Measurements from ENCODE around the gene DNPH1. TPM values are rescaled to one million over a fixed set of nuclear protein-coding genes. Genes with fewer than 3 reads are reported as not detected.
A peak's percentile ranks its signal among the peaks of the same experiment; 100 is the strongest.

The DNPH1 gene
- 10 to 100 TPM; 25.7 to 43.2 (median 33.8) TPM for total RNA-seq
- polyA plus RNA-seq, result 60.4 TPM
- long read RNA-seq, donor 1, transcript DNPH1-201 (4 exons, 657 nt), result major isoform, 64 of 70 reads
- long read RNA-seq, donor 1, partial matches to known transcripts, result 1 of 70 reads
- long read RNA-seq, donor 1, other reads (novel, unspliced or antisense), result 2 of 70 reads
- long read RNA-seq, donor 2, transcript DNPH1-201 (4 exons, 657 nt), result major isoform, 51 of 53 reads
- long read RNA-seq, donor 2, partial matches to known transcripts, result 1 of 53 reads
- long read RNA-seq, donor 2, other reads (novel, unspliced or antisense), result 0 of 53 reads
- long read RNA-seq, donor 3, transcript DNPH1-201 (4 exons, 657 nt), result major isoform, 16 of 17 reads
- long read RNA-seq, donor 3, partial matches to known transcripts, result 1 of 17 reads
- long read RNA-seq, donor 3, other reads (novel, unspliced or antisense), result 0 of 17 reads
- long read RNA-seq, donor 4, transcript DNPH1-201 (4 exons, 657 nt), result major isoform, 31 of 34 reads
- long read RNA-seq, donor 4, partial matches to known transcripts, result 2 of 34 reads
- long read RNA-seq, donor 4, other reads (novel, unspliced or antisense), result 0 of 34 reads

- DNase-seq (peak; percentile 78 to 93 (median 92)), ATAC-seq (peak; percentile 95 to 97)
- 2% methylated on average over 82 of the region's 82 CpGs for WGBS
- intact Hi-C loops (cut with DNase I), result no loop called here
- Histone ChIP-seq H3K4me3 (ENCODE audit: low read length) (peak within 1 kb of the TSS; percentile 61), H3K27me3 (ENCODE audit: control insufficient read depth, insufficient read depth) (no peaks in the 10 kb centered on the region), H3K27ac (ENCODE audit: low read length) (no peak within 1 kb of the TSS), H3K4me1 (ENCODE audit: control insufficient read depth, insufficient read depth, low read length) (no peaks in the 10 kb centered on the region), H3K9me3 (ENCODE audit: control insufficient read depth, low read length) (no peaks in the 10 kb centered on the region)
These were observed at the start of gene DNPH1 for GRCh38 chr6:43228951-43229802. DNPH1 (minus strand) TSS chr6:43229481; CDS start chr6:43229456, 25 bp downstream.

- Histone ChIP-seq H3K27ac (ENCODE audit: low read length) (no peak overlapping the region), H3K27me3 (ENCODE audit: control insufficient read depth, insufficient read depth) (no peaks in the 10 kb centered on the region), H3K4me1 (ENCODE audit: control insufficient read depth, insufficient read depth, low read length) (no peaks in the 10 kb centered on the region), H3K9me3 (ENCODE audit: control insufficient read depth, low read length) (no peaks in the 10 kb centered on the region), H3K4me3 (ENCODE audit: low read length) (no peak overlapping the region)
- WGBS, result 52% methylated on average over 4 of the region's 4 CpGs
- peak in 1 of 3 donors; percentile 24 for DNase-seq
- ATAC-seq, result peak in 1 of 2 donors; percentile 17
- intact Hi-C loops (cut with DNase I), result no loop called here
These were observed 49.3 kb upstream of the DNPH1 start for GRCh38 chr6:43278524-43279078.

GRCh38 chr6:43277643-43278523, 48.6 kb upstream of the DNPH1 start:
- no peaks in the 10 kb centered on the region for H3K27me3 ChIP-seq (ENCODE audit: control insufficient read depth, insufficient read depth)
- H3K27ac ChIP-seq (ENCODE audit: low read length), result no peak overlapping the region
- intact Hi-C loops (cut with DNase I), result no loop called here
- no peak overlapping the region for H3K4me3 ChIP-seq (ENCODE audit: low read length)
- 71% methylated on average over 13 of the region's 13 CpGs for WGBS
- no peaks in the 10 kb centered on the region for H3K9me3 ChIP-seq (ENCODE audit: control insufficient read depth, low read length)
- no peaks in the 10 kb centered on the region for H3K4me1 ChIP-seq (ENCODE audit: control insufficient read depth, insufficient read depth, low read length)
- DNase-seq (peak in 1 of 3 donors; percentile 30), ATAC-seq (peak in 1 of 2 donors; percentile 10)

GRCh38 chr6:43277306-43277642, 48.0 kb upstream of the DNPH1 start:
- Histone ChIP-seq H3K27ac (ENCODE audit: low read length) (no peak overlapping the region), H3K4me1 (ENCODE audit: control insufficient read depth, insufficient read depth, low read length) (no peaks in the 10 kb centered on the region), H3K4me3 (ENCODE audit: low read length) (no peak overlapping the region), H3K9me3 (ENCODE audit: control insufficient read depth, low read length) (no peaks in the 10 kb centered on the region), H3K27me3 (ENCODE audit: control insufficient read depth, insufficient read depth) (no peaks in the 10 kb centered on the region)
- intact Hi-C loops (cut with DNase I), result no loop called here
- ATAC-seq (no peak), DNase-seq (no peak)
- 84% methylated on average over 6 of the region's 6 CpGs for WGBS

- no peak overlapping the region for H3K4me3 ChIP-seq (ENCODE audit: low read length)
- WGBS, result 78% methylated on average over 11 of the region's 11 CpGs
- intact Hi-C loops (cut with DNase I), result no loop called here
- no peaks in the 10 kb centered on the region for H3K9me3 ChIP-seq (ENCODE audit: control insufficient read depth, low read length)
- no peak overlapping the region for H3K27ac ChIP-seq (ENCODE audit: low read length)
- H3K27me3 ChIP-seq (ENCODE audit: control insufficient read depth, insufficient read depth), result no peaks in the 10 kb centered on the region
- ATAC-seq (no peak), DNase-seq (peak in 1 of 3 donors; percentile 19)
- no peaks in the 10 kb centered on the region for H3K4me1 ChIP-seq (ENCODE audit: control insufficient read depth, insufficient read depth, low read length)
These were observed 47.5 kb upstream of the DNPH1 start for GRCh38 chr6:43276577-43277305.

- intact Hi-C loops (cut with DNase I), result no loop called here
- H3K4me1 ChIP-seq (ENCODE audit: control insufficient read depth, insufficient read depth, low read length), result no peaks in the 10 kb centered on the region
- no peak overlapping the region for H3K27ac ChIP-seq (ENCODE audit: low read length)
- DNase-seq (peak in 1 of 3 donors; percentile 50), ATAC-seq (no peak)
- no peaks in the 10 kb centered on the region for H3K9me3 ChIP-seq (ENCODE audit: control insufficient read depth, low read length)
- H3K27me3 ChIP-seq (ENCODE audit: control insufficient read depth, insufficient read depth), result no peaks in the 10 kb centered on the region
- H3K4me3 ChIP-seq (ENCODE audit: low read length), result peak overlapping the region; percentile 64
- WGBS, result 28% methylated on average over 64 of the region's 64 CpGs
These were observed 46.7 kb upstream of the DNPH1 start for GRCh38 chr6:43275801-43276576.

- peak; percentile 18 to 24 for ATAC-seq
- WGBS, result 4% methylated on average over 65 of the region's 65 CpGs
- DNase-seq, result peak in 1 of 3 donors; percentile 67
- intact Hi-C loops (cut with DNase I), result no loop called here
- Histone ChIP-seq H3K4me1 (ENCODE audit: control insufficient read depth, insufficient read depth, low read length) (no peaks in the 10 kb centered on the region), H3K4me3 (ENCODE audit: low read length) (peak overlapping the region; percentile 64), H3K27ac (ENCODE audit: low read length) (no peak overlapping the region), H3K27me3 (ENCODE audit: control insufficient read depth, insufficient read depth) (no peaks in the 10 kb centered on the region), H3K9me3 (ENCODE audit: control insufficient read depth, low read length) (no peaks in the 10 kb centered on the region)
These were observed 45.8 kb upstream of the DNPH1 start for GRCh38 chr6:43274916-43275597.

GRCh38 chr6:43274127-43274915, 45.0 kb upstream of the DNPH1 start:
- 80% methylated on average over 10 of the region's 10 CpGs for WGBS
- intact Hi-C loops (cut with DNase I), result no loop called here
- no peak overlapping the region for H3K27ac ChIP-seq (ENCODE audit: low read length)
- no peaks in the 10 kb centered on the region for H3K4me1 ChIP-seq (ENCODE audit: control insufficient read depth, insufficient read depth, low read length)
- DNase-seq (peak in 1 of 3 donors; percentile 20), ATAC-seq (no peak)
- H3K27me3 ChIP-seq (ENCODE audit: control insufficient read depth, insufficient read depth), result no peaks in the 10 kb centered on the region
- no peak overlapping the region for H3K4me3 ChIP-seq (ENCODE audit: low read length)
- no peaks in the 10 kb centered on the region for H3K9me3 ChIP-seq (ENCODE audit: control insufficient read depth, low read length)

Measured in right cardiac atrium (tissue), 5 donors.